Osteocyte (in vitro differentiated cells): Measurements from ENCODE around the gene OR3A3. TPM values are rescaled to one million over a fixed set of nuclear protein-coding genes. Genes with fewer than 3 reads are reported as not detected.
"Not testable (repeated sequence)": the region's sequence is repeated elsewhere in the genome, so short reads cannot be mapped to it uniquely, and the experiment has no call there.

ENCODE experiments used
- DNase-seq: peaks from one replicate; pipeline ENCODE4 v3.0.0; 2021; ENCODE audit warnings: mixed read lengths; ENCODE audit not compliant: unreplicated experiment; ENCODE audit errors: extremely low spot score
- H3K27ac Mint-ChIP-seq: one replicate; pipeline ENCODE4 v1.8.0; 2021; ENCODE audit warnings: mild to moderate bottlenecking, mixed read lengths; ENCODE audit not compliant: unreplicated experiment
- H3K27me3 Mint-ChIP-seq: one replicate; pipeline ENCODE4 v1.8.0; 2021; ENCODE audit warnings: mixed read lengths; ENCODE audit not compliant: unreplicated experiment
- H3K36me3 Mint-ChIP-seq: one replicate; pipeline ENCODE4 v1.8.0; 2021; ENCODE audit warnings: mixed read lengths; ENCODE audit not compliant: unreplicated experiment
- H3K4me1 Mint-ChIP-seq: one replicate; pipeline ENCODE4 v1.8.0; 2021; ENCODE audit warnings: mixed read lengths; ENCODE audit not compliant: unreplicated experiment
- H3K4me3 Mint-ChIP-seq: one replicate; pipeline ENCODE4 v1.8.0; 2021; ENCODE audit warnings: mild to moderate bottlenecking, moderate library complexity, mixed read lengths; ENCODE audit not compliant: unreplicated experiment
- H3K9me3 Mint-ChIP-seq: one replicate; pipeline ENCODE4 v1.8.0; 2021; ENCODE audit warnings: mixed read lengths; ENCODE audit not compliant: unreplicated experiment
- total RNA-seq: library from RNA; stranded (reverse); gene quantifications from 2 replicates; pipeline ENCODE4 v1.2.1, GENCODE V29; 2021
- TF ChIP-seq, protein P1 (sequence below): fragments of 200-600 bp; sonication (generic); IDR thresholded peaks from 2 replicates; pipeline ENCODE4 v1.5.0; 2021; ENCODE audit warnings: antibody characterized with exemption, mild to moderate bottlenecking, moderate library complexity

The OR3A3 gene
- total RNA-seq, 1 donor from 2014 or later, result not detected

DNA sequence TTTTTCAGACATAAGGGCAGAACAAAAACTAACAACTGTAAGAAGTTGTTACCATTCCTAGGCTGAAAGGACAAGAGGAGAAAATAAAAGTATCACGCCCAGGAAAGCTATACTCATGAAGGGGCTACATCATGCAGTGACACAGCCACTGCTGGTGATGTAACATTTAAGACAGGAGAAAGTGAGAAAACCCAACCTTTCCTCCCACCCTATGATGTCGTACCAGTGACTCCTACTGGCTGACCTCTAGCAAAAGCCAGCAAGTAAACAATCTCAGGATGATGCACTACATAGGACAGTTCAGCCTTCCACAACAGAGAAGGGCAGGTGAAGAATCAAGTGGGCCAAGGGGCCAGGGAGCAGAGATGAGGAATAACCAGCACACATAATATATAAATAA, 36.5 kb downstream of the OR3A3 start:
- TF ChIP-seq, protein P1, sequence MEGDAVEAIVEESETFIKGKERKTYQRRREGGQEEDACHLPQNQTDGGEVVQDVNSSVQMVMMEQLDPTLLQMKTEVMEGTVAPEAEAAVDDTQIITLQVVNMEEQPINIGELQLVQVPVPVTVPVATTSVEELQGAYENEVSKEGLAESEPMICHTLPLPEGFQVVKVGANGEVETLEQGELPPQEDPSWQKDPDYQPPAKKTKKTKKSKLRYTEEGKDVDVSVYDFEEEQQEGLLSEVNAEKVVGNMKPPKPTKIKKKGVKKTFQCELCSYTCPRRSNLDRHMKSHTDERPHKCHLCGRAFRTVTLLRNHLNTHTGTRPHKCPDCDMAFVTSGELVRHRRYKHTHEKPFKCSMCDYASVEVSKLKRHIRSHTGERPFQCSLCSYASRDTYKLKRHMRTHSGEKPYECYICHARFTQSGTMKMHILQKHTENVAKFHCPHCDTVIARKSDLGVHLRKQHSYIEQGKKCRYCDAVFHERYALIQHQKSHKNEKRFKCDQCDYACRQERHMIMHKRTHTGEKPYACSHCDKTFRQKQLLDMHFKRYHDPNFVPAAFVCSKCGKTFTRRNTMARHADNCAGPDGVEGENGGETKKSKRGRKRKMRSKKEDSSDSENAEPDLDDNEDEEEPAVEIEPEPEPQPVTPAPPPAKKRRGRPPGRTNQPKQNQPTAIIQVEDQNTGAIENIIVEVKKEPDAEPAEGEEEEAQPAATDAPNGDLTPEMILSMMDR, result no peak
- H3K9me3 Mint-ChIP-seq, result no peaks in the 10 kb centered on the region
- H3K4me1 Mint-ChIP-seq, result no peaks in the 10 kb centered on the region
- DNase-seq, result no peak
- H3K4me3 Mint-ChIP-seq, result no peak overlapping the region
- no peak overlapping the region for H3K27ac Mint-ChIP-seq
- peaks cover 4% of the 10 kb centered on the region for H3K27me3 Mint-ChIP-seq
- H3K36me3 Mint-ChIP-seq, result no peaks in the 10 kb centered on the region

DNA sequence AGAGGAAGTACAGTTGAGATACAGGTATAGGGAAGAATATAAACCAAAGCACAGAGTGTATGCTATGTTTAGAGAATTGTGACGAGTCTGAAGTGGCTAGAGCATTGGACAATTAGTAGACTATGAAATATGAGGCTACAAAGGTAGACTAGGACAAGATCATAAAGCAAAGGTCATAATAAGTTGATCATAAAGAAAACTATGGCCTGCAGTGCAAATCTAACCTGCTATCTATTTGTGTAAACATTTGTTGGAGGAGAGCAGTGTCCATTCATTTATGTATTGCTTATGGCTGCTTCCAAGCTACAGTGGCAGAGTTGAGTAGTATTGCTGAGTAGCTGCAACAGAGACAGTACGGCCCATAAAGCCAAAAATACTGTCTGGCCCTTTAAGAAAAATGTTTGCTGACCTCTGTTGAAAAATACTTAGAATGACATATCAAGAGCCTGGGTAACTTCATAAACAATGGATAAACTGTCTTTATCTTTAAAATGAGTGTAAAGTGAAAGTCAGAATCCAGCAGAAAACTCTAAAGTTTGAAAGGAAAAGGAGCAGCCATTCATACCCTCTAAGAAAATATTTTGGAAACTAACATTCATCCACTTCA, 37.0 kb downstream of the OR3A3 start:
- TF ChIP-seq, protein P1, result no peak
- no peaks in the 10 kb centered on the region for H3K36me3 Mint-ChIP-seq
- no peak overlapping the region for H3K4me3 Mint-ChIP-seq
- H3K27me3 Mint-ChIP-seq, result peaks cover 4% of the 10 kb centered on the region
- H3K4me1 Mint-ChIP-seq, result no peaks in the 10 kb centered on the region
- DNase-seq, result no peak
- no peaks in the 10 kb centered on the region for H3K9me3 Mint-ChIP-seq
- no peak overlapping the region for H3K27ac Mint-ChIP-seq

DNA sequence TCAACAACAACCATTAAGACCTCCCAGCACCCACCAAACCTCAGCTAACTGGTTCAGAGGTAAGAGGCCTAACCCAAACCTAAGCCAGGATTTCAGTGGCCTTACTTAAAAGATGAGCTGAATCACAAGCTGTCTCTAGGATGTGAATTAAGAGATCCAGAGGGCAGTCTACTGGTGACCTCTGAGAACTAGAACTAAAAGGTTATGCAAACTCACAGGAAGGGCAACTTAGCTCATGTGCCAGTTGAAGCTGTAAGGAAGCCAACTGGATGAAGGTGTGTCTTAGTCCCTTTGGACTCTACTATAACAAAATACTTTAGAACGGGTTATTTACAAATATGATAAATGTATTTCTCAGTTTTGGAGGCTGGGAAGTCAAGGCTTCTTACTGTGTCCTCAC, 55.2 kb downstream of the OR3A3 start:
- not testable (repeated sequence) for H3K4me3 Mint-ChIP-seq, H3K9me3 Mint-ChIP-seq, H3K4me1 Mint-ChIP-seq, H3K27ac Mint-ChIP-seq, H3K36me3 Mint-ChIP-seq, H3K27me3 Mint-ChIP-seq, DNase-seq

DNA sequence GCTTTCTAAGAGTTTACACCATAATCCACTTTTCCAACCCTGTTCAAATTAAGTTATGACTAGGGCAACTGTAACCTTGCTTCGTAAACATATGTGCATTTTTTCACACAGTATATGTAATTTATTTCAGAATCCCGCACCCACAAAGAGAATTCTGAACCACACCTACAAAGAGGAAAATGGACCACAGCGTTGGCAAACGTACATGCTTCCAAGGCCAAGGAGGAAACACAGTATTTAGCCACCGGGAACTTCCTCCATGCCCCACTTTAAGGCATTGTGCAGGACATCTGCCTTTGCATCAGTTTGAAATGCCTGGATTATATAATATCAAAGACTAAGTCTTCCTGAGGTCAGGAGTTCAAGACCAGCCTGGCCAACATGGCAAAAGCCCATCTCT, 58.4 kb downstream of the OR3A3 start:
- H3K4me1 Mint-ChIP-seq, result no peaks in the 10 kb centered on the region
- H3K27me3 Mint-ChIP-seq, result peaks cover 2% of the 10 kb centered on the region
- TF ChIP-seq, protein P1, result no peak
- H3K36me3 Mint-ChIP-seq, result no peaks in the 10 kb centered on the region
- DNase-seq, result no peak
- no peaks in the 10 kb centered on the region for H3K9me3 Mint-ChIP-seq
- no peak overlapping the region for H3K4me3 Mint-ChIP-seq
- no peak overlapping the region for H3K27ac Mint-ChIP-seq

DNA sequence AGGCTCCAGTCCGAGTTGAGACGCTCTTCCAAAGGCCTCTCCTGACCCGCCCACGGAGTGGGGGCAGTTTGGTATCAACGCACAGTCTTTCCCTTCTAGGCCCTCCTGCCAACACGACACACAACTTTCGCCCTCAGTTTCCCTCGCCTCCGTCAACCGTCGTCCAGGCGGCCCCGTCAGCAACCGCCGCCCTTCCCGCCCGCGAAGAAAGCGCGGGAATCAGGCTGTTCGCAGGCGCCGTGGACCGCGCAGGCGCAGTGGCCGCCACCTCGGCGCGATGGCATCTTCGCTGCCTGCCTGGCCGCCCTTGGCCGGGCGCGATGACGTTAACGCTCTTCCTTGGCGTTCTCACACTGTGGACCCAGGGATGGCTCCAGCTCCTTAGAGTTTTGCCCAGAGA, 60.4 kb downstream of the OR3A3 start, which contains the start of gene SPATA22:
Gene SPATA22 (minus strand): TSS at position 221 of the 400 bp plus-strand sequence. CDS start 2,494 bp downstream, outside the sequence.
- DNase-seq, result no peak
- Mint-ChIP-seq H3K9me3 (no peaks in the 10 kb centered on the region), H3K4me1 (no peaks in the 10 kb centered on the region), H3K27ac (no peak within 1 kb of the TSS), H3K27me3 (peaks cover 2% of the 10 kb centered on the region), H3K4me3 (no peak within 1 kb of the TSS), H3K36me3 (no peaks in the 10 kb centered on the region)
- TF ChIP-seq, protein P1, result no peak

DNA sequence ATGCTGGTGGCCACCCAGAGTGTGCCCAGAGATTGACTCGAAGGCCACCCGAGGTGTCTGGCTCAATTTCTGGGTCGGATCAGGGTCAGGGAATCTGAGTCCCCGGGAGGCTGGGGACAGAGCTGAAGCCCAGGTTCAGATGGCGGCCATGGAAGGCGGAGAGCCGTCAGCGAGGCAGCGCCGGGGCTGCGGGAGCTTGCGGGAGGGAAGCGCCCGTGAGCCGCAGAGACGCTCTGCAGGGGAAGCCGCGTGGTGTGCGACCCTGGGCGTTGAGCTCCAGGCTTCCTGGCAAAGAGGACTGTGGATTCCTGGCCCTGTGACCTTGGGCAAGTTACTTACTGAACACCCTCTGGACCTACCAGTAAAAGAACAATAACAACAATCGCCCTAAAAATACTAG, 61.0 kb downstream of the OR3A3 start:
- H3K27ac Mint-ChIP-seq, result no peak overlapping the region
- TF ChIP-seq, protein P1, result no peak
- H3K27me3 Mint-ChIP-seq, result peaks cover 2% of the 10 kb centered on the region
- no peaks in the 10 kb centered on the region for H3K4me1 Mint-ChIP-seq
- H3K4me3 Mint-ChIP-seq, result no peak overlapping the region
- no peak for DNase-seq
- no peaks in the 10 kb centered on the region for H3K9me3 Mint-ChIP-seq
- no peaks in the 10 kb centered on the region for H3K36me3 Mint-ChIP-seq
